ENCODE results near the gene NTN1. TPM values are rescaled to one million over a fixed set of nuclear protein-coding genes. Genes with fewer than 3 reads are reported as not detected.

Gene NTN1
- total RNA-seq, 2 donors from 2014 or later = 3.6 to 4.0 TPM

DNA sequence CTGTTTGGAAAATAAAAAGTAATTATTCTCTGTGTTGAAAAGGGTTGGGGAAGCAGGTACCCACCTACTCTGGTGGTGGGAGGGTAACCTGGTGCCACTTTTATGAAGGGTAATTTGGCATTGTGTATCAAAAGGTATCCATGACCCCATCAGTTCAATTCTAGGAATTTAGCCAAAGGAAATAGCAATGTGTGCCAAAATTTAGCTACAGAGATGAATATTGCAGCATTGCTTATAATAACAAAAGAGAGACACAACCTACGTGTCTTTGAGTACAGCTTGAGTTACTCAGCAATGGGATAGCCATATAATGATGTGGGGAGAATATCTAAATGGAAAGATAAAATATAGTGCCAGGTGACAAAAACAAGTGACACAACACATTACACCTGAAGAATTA lies 170.7 kb downstream of the NTN1 start:
- intact Hi-C loops (cut with DNase I) = no loop called here
- peak; percentile 21 for ATAC-seq
- no peak for DNase-seq
- Histone ChIP-seq H3K27me3 (no peaks in the 10 kb centered on the region), H3K9me3 (no peaks in the 10 kb centered on the region), H3K4me1 (peaks cover 4% of the 10 kb centered on the region), H3K27ac (no peak overlapping the region), H3K4me3 (no peak overlapping the region), H3K36me3 (replicated peaks in 1 of 2; ENCODE audit: insufficient read depth in 1 of 2, low read depth in 2 of 2) (no peaks in the 10 kb centered on the region)
- WGBS, 2 donors = 40 to 45% methylated on average over 1 of the region's 1 CpG
- TF ChIP-seq, protein P1, sequence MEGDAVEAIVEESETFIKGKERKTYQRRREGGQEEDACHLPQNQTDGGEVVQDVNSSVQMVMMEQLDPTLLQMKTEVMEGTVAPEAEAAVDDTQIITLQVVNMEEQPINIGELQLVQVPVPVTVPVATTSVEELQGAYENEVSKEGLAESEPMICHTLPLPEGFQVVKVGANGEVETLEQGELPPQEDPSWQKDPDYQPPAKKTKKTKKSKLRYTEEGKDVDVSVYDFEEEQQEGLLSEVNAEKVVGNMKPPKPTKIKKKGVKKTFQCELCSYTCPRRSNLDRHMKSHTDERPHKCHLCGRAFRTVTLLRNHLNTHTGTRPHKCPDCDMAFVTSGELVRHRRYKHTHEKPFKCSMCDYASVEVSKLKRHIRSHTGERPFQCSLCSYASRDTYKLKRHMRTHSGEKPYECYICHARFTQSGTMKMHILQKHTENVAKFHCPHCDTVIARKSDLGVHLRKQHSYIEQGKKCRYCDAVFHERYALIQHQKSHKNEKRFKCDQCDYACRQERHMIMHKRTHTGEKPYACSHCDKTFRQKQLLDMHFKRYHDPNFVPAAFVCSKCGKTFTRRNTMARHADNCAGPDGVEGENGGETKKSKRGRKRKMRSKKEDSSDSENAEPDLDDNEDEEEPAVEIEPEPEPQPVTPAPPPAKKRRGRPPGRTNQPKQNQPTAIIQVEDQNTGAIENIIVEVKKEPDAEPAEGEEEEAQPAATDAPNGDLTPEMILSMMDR (IDR thresholded peaks at IDR 0.05) = no peak
- no peak for TF ChIP-seq POLR2A (IDR thresholded peaks at IDR 0.05)

DNA sequence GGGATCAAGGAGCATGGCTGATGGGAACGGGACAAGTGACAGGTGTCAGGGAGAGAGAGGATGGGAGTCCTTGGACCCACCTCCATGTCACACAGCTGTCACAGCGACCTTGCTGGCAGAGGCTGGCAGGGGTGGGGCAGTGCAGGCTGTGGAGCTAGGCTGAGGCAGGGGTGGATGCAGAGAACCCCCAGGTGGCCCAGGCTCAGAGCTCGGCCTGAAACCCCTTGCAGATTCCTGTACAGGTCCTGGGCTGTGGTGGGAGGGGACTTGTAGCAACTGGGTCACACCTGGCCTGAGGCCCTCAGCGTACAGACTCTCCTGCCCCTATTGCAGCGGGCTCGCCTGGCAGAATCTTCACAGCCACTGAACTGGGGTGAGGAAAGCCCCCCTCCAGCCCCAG lies 174.1 kb downstream of the NTN1 start:
- 84 to 88% methylated on average over 4 to 6 of the region's 6 CpGs for WGBS, 2 donors
- no peak for DNase-seq
- Histone ChIP-seq H3K9me3 (no peaks in the 10 kb centered on the region), H3K27ac (no peak overlapping the region), H3K4me3 (no peak overlapping the region), H3K36me3 (replicated peaks in 1 of 2; ENCODE audit: insufficient read depth in 1 of 2, low read depth in 2 of 2) (no peaks in the 10 kb centered on the region), H3K4me1 (peaks cover 4% of the 10 kb centered on the region), H3K27me3 (no peaks in the 10 kb centered on the region)
- ATAC-seq = no peak
- intact Hi-C loops (cut with DNase I) = no loop called here
- TF ChIP-seq POLR2A (IDR thresholded peaks at IDR 0.05) = no peak
- TF ChIP-seq, protein P1 (IDR thresholded peaks at IDR 0.05) = no peak

DNA sequence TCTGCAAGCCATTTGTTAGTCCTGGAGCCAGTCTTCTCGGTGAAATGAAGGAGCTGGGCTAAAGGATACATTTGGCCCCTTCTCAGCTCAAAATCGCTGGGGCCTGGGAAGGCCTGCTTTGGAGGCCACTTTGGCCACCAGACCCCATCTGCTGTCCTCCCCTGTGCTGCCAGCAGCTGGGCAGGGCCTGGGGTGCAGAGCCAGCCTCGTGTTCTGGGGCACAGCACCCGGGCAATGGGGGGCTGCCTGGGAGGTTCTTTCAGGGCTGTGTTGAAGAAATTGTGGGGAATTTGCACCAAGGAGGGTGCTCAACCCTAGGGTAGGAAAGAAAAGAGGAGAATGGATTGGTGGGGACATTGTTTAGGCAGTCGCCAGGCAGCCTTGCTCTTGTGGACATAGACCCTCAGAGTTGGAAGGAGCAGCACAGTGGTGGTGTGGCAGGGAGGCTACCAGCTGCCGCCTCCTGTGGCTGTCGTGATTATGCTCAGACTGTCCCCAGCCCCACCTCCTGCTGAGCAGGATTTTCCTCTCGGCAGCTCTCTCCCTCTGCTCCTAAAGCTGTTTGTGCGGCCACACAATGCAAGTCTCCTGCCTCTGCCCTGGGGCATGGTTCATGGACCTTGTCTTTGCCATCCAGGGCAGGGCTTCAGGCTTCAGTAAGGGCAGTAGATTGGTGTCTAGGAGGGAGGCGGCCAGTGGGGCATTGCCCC lies 174.8 kb downstream of the NTN1 start:
- ATAC-seq (peak; percentile 27), DNase-seq (peak in 1 of 4 donors; percentile 26)
- H3K9me3 ChIP-seq = no peaks in the 10 kb centered on the region
- no peaks in the 10 kb centered on the region for H3K36me3 ChIP-seq (replicated peaks in 1 of 2; ENCODE audit: insufficient read depth in 1 of 2, low read depth in 2 of 2)
- TF ChIP-seq, protein P1 (IDR thresholded peaks at IDR 0.05) = no peak
- TF ChIP-seq POLR2A (IDR thresholded peaks at IDR 0.05) = no peak
- no peak overlapping the region for H3K4me3 ChIP-seq
- 57 to 65% methylated on average over 9 to 10 of the region's 10 CpGs for WGBS, 2 donors
- H3K4me1 ChIP-seq = peaks cover 4% of the 10 kb centered on the region
- H3K27ac ChIP-seq = no peak overlapping the region
- intact Hi-C loops (cut with DNase I) = no loop called here
- H3K27me3 ChIP-seq = no peaks in the 10 kb centered on the region

DNA sequence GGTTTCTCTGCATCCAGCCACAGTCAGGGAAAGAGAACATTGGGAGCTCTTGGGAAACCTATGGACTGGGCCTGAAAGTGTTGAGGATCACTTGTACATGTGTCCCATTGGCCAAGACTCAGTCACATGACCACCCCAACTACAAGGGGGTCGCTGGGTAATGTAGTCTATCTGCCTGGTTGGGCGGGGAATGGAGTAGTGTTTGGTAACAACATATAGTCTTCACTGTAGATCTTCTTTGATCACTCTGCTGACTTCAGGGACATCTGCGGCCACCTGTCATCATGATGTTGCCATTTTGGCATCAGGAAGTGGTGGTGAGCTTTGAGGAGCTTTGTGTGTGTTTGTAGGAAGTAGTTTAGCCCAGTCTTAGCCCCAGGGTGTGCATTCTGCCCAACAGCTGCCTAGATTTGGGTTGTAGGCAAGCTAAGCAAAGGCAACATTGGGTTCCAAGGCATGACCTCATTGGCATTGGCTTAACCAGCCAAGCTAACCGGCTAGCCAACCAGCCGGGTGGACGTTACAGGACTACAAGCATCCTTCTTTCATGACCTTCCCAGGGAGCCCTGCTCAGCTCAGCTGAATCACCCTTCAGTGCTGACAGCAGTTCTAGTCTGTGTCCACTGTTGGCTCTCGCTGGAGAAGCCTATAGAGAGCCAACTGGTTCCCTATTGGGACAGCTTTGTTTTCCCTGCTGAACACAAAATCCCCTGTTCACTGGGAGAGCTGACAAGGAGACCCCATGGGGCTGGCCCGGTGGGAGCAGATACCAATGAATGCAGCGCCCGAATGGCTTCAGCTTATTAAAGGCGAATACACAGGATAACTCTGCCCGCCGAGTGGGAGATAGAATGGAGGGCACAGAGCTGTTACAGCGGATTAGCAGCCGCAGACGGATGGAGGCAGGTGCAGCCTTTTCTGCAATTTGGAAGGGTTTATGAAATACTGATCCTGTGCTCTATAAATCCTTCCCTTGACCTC lies 178.6 kb downstream of the NTN1 start:
- whole genome bisulfite sequencing, 2 donors = 86 to 92% methylated on average over 15 to 16 of the region's 16 CpGs
- no peaks in the 10 kb centered on the region for H3K9me3 ChIP-seq

More for the DNA sequence above, 178.6 kb downstream of the NTN1 start:
- no peak overlapping the region for H3K4me3 ChIP-seq
- intact Hi-C loops (cut with DNase I) = no loop called here
- H3K27me3 ChIP-seq = no peaks in the 10 kb centered on the region
- H3K27ac ChIP-seq = no peak overlapping the region
- no peaks in the 10 kb centered on the region for H3K36me3 ChIP-seq (replicated peaks in 1 of 2; ENCODE audit: insufficient read depth in 1 of 2, low read depth in 2 of 2)
- TF ChIP-seq, protein P1 (IDR thresholded peaks at IDR 0.05) = no peak
- no peak for TF ChIP-seq POLR2A (IDR thresholded peaks at IDR 0.05)
- ATAC-seq (no peak), DNase-seq (no peak)
- H3K4me1 ChIP-seq = peaks cover 4% of the 10 kb centered on the region
